NCI-H187 (cell line): Measurements from ENCODE around the gene ACSS3.
"Not testable (repeated sequence)": the region's sequence is repeated elsewhere in the genome, so short reads cannot be mapped to it uniquely, and the experiment has no call there.

ENCODE experiments used
- DNase-seq, 2 experiments: peaks; one replicate each; lab custom pipeline; 2025; lab: John Stamatoyannopoulos, UW

ACSS3 gene, protein sequence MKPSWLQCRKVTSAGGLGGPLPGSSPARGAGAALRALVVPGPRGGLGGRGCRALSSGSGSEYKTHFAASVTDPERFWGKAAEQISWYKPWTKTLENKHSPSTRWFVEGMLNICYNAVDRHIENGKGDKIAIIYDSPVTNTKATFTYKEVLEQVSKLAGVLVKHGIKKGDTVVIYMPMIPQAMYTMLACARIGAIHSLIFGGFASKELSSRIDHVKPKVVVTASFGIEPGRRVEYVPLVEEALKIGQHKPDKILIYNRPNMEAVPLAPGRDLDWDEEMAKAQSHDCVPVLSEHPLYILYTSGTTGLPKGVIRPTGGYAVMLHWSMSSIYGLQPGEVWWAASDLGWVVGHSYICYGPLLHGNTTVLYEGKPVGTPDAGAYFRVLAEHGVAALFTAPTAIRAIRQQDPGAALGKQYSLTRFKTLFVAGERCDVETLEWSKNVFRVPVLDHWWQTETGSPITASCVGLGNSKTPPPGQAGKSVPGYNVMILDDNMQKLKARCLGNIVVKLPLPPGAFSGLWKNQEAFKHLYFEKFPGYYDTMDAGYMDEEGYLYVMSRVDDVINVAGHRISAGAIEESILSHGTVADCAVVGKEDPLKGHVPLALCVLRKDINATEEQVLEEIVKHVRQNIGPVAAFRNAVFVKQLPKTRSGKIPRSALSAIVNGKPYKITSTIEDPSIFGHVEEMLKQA

DNA sequence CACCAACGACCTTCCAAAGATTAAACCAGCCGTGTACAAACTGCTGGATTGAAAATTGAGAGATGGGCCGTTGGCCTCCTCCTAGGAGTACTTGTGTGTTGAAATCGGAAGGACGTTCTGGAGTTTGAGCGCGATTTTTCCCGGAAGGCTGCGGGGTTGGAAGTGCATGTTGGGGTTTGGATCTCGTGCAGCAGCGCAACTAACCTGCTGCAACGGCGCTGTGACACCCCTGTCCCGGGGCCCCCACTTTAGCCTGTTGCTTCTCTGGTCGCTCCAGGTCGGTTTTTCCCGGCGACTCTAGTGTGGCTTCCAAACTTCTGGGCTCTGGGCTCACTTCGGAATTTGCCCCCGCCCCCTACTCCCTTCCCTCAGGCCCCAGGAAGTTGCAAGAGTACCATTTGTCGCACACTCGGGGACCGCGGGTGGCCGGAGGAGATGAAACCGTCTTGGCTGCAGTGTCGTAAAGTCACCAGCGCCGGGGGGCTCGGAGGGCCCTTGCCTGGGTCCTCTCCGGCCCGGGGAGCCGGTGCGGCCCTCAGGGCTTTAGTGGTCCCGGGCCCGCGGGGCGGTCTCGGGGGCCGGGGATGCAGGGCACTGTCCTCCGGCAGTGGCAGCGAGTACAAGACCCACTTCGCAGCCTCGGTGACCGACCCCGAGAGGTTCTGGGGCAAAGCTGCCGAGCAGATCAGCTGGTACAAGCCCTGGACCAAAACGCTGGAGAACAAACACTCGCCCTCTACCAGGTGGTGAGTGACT lies at the start of gene ACSS3:
Gene ACSS3, plus strand, starts transcription at position 394 of the 756 bp plus-strand sequence. Its CDS starts 42 bp downstream, at position 436.
- DNase-seq = no peak

DNA sequence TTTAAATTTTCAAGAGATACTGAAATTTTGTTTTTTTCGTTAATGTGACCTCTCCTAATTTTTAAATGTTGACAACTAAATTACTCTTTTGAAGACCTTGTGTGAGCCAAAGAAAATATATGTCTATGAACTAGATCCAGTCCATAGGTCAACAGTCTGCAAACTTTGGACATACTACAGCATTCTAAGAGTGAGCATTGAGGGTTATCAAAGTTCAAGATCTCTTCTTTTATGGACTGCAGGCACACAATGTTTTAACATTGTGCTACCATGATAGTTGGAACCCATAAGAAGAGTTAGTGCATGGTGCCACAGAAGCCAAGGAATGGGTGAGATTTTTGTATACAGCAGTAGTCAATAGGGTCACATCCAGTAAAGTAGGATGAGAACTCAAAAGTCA lies 43.0 kb upstream of the ACSS3 start:
- no peak for DNase-seq

DNA sequence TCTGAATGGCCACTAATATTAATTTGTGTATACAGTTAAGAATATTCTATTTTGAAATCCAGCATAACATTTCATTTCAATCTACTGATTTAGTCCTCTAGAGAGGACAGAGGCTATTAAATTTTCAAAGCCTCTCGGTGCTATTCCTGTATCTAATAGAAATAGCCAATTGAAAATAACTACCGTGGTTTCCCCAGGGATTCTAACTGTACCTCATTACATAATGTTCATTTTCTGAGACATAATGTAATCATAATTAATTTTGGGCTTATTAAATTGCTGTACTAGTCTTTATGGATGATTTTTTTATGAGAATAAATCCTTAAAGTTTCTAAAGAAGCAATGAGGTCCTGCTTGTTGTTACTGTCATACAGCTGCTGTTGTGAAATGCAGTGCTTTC lies 38.6 kb upstream of the ACSS3 start:
- DNase-seq = no peak

DNA sequence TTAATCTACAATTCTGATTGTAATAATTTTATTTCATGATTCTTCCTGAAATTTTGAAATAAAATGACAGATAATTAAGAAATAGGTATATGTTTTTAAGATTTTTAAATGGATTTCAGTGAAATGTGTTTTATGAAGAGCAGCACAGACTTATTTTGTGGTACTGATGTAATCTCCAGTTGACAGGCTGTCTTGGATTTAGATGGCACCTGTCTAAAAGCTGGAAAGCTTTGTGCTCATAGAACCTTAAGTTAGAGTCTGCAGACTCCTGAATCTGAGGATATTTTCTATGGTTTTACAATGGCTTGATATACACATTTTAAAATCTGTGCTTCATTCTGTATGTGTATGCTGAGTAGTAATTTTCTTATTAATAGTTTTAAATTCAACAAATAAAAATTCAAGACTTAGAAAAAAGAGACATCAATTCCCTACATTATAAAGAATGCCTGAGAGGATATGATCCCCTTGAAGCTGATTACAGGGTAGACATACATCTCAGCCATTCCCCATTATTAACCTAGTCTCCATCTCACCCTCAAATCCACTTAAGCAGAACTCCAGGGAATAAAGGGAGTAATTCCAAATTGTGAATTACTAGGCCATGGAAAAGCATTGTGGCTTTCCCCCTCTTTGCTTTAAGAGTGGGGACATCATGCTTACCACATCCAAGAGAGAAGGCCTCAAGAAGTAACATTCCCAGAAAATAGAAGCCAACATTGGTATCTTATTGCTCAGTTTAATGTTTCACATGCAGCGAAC lies 33.7 kb upstream of the ACSS3 start:
- no peak for DNase-seq

DNA sequence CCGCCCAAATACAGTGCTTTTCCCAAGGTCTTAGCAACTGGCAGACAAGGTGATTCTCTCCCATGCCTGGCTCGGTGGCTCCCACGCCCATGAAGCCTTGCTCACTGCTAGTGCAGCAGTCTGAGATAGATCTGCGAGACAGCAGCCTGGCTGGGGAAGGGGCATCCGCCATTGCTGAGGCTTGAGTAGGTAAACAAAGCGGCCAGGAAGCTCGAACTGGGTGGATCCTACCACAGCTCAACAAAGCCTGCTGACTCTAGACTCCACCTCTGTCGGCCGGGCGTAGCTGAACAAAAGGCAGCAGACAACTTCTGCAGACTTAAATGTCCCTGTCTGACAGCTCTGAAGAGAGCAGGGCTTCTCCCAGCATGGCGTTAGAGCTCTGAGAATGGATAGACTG lies 12.9 kb upstream of the ACSS3 start:
- not testable (repeated sequence) for DNase-seq

DNA sequence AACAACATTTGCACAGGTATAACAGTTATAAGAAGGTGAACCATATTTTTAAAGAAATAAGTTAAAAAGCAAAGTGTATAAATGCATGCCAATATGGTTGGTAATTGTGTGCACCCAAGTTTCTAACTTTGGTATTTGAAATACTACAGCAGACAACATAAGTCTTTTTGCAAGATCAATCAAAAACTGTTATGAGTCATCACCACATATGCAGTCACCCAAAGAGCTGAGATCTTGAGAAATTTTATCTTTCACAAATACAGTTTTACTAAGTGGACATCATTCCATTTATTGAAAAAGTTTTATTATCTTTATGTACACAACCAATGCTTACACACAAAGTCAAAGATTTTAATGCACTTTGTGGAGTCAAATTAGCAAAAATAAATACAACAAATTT lies 7.0 kb upstream of the ACSS3 start:
- DNase-seq = no peak

DNA sequence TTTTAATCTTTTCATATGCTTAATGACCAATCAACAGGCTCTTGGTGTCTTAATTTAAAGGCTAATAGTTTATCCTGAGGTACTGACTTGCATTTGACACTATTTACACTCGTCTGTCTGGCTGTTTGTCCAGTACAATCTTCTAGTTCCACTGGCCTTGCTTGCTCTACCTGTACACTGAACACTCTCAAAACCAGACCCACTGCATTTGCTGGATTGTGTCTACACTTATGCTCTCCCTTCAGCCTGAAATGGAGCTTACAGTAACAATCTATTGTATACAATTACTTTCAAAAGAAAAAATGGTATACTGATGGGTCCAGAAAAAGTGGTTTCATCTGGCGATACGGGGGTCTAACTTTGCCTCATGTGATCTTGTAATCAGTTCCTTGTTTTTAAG lies 2.3 kb upstream of the ACSS3 start:
- no peak for DNase-seq

DNA sequence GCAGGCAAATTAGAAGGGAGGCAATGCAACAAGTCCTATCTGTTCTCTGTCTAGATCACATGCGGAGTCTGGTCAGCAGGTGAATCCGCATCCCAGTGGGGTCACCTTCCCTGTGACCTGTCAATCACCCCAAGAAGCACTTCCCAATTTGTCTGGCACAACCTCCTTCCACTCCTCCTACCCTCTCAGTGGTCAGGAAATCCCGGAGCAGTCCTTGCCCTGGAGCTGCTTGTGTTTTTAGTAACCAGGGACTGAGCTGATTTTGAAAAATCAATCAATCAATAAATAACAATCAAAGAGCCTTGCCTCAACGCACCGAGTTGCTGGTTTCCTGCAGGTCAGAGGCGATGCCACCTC lies 572 bp upstream of the ACSS3 start:
- DNase-seq = no peak

DNA sequence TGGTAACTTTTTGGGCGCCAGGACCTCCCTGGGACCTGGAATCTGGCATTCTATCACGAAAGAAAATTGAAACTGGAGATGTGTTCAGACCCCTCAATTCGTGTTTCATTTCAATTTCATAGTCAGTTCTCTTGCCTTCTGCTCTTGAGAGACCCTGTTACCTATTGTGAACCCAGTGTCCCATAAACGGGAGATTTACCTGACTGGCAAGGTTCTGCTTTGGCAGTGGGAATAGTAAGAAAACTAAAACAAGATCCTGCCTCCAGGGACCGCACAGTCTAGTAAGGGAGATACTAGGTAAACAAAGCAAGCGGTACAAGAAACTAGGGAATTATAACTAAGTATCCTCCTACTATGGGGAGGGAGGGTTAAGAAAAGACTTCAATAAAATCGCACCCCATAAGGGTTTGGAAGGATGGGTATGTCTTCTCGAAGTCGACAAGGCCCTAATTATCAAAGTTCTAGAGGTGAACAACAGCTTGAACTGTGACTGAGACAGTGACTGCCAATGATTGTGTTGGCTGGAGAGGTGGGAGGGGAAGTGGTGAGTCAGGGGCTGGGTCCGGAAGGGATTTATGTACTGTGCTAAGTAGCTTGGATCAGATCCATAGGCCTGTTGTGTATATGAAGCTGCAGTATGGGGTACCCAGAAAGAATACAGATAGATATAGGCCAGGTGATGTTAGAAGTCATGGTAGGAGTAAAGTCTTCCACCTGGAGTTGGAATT lies 754 bp downstream of the ACSS3 start:
- no peak for DNase-seq

DNA sequence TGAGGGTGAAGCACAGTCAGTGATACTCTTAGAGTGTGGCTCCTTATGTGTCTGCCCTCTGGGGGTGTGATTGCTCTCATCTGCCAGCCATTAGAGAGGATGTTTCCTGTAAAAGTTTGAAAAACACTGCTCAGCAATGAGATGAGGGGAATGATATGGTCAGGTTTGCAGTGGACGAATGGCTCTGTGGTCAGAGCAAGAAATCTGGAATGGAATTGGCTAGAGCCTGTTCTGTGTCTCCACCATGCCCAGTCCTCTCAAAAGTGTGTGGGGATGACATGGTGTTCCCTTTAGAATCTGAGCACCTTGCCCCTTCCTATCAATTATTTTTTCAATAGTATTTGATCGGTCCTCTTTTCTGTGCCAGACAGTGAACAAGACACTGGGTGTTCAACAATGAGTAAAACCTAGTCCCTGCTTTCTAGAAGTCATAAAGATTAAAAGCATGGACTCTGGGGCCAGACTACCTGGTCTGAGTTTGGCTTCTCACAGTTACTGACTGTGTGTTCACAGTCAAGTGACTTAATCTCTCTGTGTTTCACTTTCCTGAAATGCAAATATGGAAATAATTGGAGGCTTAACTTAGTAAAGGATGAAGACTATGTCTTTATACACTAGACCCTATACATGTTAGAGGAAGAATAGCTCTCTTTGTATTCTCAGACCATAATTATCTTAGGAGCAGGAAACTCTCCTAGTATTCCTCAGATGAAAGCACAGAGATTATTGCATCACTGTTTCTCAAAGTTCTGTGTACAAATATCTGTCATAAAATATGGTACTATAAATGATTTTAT lies 1.6 kb downstream of the ACSS3 start:
- DNase-seq = no peak

DNA sequence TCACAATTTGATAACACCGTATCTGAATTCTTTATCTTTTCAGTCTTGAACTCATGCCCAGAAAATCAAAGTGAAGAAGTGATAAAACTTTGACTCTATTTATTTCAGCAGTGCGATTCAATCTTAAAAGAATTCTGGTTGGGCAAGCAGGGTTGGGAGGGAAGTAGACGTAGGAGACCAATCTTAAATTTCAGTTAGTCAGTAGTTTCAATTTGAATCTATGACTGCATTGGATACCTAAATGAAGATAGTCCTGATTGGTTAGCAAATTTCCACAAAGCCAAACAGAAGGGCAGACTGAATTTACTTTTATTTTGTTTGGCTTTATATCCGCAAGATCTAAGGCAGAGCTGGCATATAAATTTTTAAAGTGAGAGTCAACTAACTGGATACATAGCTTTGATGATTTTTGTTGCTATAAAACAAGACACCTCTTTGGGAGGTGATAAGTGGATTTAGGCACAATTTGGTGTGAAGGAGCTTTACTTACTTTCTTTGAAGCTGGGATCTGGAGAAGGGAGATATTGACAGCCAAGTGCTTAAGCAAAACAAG lies 2.6 kb downstream of the ACSS3 start:
- DNase-seq = no peak

DNA sequence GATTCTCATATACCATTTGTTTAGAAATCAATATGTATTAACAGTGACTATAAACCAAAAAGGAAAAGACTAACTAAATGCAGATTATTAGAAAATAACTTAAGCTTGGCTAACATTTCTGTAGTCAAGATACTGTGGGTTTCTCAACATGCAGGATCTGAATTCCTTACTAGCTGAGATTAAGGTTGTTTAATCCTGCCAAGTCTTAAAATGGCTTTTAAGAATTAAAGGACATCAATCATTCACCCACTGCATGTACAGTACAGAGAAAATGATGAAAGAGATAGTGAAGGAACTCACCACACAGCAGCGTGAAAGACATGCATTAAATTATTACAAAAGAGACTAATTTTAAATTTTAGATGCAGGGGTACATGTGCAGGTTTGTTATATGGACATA lies 3.8 kb downstream of the ACSS3 start:
- no peak for DNase-seq

DNA sequence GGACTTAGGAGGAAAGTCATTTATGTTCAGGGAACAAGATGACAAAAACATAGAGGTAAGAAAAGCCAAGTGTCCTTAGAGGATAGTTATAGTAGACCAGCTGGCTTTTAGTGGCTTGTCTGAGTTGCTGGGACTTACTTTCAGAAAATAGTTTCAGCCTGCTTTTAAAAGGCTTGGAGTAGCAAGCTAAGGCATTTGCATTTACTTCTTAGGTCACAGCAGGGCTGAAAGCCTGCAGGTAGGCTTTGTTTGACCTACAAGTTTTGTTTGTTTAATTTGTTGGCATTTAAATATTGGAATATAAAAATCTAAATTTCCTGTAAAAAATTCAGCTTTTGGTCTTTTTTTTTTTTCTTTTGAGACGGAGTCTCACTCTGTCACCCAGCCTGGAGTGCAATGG lies 5.1 kb downstream of the ACSS3 start:
- no peak for DNase-seq

DNA sequence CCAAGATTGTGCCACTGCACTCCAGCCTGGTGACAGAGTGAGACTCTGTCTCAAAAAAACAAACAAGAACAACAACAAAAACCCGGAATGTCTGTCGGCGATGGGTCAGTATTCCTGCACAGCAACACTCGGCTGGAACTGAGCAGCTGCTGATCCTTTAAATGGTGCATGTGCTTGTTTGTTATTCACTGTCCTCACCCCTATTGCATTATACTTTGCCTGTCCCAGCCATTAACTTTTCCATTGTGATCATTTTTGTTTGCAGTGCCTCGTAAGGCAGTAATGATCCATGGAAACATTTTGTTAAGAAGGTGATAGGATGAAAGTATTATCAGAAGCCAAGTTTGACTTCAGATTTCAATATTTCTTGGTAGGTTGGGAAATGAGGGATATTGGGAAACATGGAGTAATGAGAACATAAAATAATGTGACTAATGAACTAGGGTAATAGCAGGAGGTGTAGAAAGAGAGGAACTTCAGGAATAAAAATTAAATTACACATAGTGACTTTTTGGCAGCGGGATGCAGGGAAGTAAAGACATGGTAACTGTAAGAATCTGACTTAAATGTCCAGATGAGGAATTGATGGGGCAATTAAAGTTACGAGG lies 6.1 kb downstream of the ACSS3 start:
- no peak for DNase-seq

DNA sequence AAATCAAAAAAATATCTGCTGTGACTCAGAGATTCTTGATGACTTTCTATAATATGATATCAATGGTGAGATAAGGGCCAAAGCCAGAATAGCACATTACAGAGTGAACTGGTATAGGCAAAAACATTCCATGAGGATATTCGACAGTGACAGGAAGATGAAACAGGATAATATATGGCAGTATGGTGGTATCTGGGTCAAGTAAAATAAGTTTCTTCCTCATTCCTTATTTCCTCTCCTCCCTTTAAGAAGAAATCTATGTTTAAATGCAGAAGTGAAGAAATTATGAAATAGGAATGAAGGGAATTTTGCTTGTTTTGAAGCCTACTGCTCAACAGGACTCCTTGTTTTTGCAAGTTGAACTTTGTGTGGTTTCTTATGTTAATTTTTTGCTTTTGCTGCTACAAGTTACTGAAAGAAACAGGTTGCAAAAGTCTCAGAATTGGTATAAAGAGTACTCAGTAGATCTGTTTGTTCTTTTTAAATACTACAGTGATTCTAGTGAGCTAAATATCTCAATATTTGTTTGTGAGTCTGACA lies 7.0 kb downstream of the ACSS3 start:
- no peak for DNase-seq

DNA sequence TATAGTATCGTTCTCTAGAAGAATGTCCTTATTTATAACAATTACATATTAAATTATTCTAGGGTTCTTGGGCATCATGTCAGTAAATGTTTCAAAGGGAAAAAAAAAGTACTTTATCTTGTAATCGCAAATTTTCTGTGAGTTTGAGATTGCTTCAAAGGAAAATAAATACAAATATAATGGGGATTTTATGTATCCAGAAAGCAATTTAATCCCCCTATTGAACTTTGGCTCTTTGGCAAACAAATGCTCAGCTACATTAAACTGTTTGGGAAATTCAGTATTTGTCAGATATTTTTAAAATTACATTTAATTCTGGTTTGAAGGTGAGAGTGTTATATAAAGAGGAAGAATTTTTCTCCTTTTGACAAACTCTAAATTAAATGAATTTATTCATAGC lies 8.0 kb downstream of the ACSS3 start:
- no peak for DNase-seq

DNA sequence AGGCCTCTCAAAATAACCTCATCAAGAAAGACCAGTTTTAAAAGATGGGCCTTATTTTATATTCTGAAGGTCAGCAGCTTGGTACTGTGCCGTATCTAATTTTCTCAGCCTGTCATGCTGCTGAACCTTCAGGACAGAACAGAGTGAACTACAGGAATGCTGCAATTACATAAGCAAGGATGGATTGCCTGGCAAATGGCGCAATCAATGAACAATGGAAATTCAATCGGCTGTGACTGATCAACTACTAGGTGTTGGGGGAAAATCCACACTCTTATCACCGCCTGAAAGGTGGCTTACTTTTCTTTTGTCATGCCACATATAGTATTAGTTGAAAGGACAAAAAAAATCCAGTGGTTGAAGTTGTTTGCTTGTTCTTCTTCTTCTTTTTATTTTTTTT lies 8.5 kb downstream of the ACSS3 start:
- DNase-seq = no peak

DNA sequence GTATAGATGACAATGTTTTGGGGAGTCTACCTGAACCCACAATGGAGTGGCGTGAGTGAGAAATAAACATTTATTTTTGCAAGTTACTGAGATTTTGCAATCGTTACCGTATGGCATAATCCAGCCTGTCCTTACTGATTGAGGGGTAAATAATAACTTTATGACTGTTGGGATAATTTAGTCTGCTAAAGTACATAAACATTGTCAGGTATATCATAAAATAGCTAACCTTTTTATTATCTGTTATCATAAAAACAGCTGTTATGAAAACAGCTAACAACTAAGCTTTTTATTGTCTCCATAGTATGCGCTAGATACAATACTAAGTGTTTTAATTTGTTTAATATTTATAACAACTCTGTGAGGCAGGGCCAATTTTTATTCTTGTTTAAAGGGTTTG lies 10.3 kb downstream of the ACSS3 start:
- no peak for DNase-seq

DNA sequence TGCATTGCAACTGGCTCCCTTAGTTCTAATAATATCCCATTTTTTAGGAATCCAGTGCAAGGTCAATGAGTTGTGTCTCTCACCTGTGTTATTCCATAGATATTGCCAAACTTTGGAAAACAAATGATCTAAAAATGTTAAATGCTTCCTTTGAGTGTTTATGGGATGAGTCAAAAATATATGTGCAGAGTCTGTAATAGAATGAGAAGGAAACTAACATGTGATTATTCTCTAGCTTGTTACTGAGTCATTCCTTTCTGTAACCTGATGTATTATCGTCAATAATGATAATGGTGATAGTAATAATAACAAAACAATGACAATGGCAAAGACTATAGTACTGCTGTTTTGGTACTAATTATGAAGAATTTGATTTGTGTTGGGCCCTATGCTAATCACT lies 11.5 kb downstream of the ACSS3 start:
- DNase-seq = no peak

DNA sequence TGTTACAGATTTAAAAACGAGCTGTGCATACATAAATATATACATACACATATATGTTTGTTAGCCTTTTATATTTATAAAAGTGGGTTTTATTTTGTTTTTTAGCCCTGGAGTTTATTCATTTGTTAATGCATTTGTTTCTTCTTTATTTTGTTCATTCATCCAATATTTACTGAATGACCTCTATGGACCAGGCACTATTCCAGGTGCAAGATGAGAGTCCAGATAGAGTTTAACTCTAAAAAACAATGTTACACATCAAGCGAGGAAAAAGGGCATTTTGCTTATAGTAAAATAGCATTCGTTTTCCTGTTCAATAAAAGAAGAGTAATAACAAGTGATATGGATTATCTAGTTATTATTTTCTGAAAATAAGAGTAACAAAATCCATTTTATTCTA lies 14.2 kb downstream of the ACSS3 start:
- no peak for DNase-seq
